IMR-90 (cell line): ENCODE data around the gene CBY1. TPM values are rescaled to one million over a fixed set of nuclear protein-coding genes. Genes with fewer than 3 reads are reported as not detected.

Experiments
- ATAC-seq: fragments of 200-7000 bp; cut with Tn5 transposase; 2 replicates; pipeline ENCODE4 v1.9.1; 2020; ENCODE audit warnings: low read depth, mild to moderate bottlenecking, moderate library complexity
- BruUV-seq: library from RNA; stranded (reverse); fragments of 400-500 nt; replicated peaks from 2 replicates; lab custom pipeline; 2021; lab: Mats Ljungman, UMichigan
- CTCF ChIA-PET: fragments of 300-600 bp; formaldehyde crosslinking; extraction: SDS; loops from one replicate; lab custom pipeline; 2021; ENCODE audit warnings: antibody characterized with exemption; lab: Yijun Ruan, JAX
- POLR2A ChIA-PET: fragments of 300-600 bp; sonication (Branson Sonifier 250); formaldehyde crosslinking; loops from one replicate; lab custom pipeline; 2022; ENCODE audit warnings: antibody characterized with exemption; ENCODE audit not compliant: unreplicated experiment; lab: Charles Lee
- DNase-seq: peaks from one replicate; pipeline ENCODE4 v3.0.0; 2013
- H2AFZ ChIP-seq: replicated peaks from 2 replicates; pipeline ENCODE3; 2013; ENCODE audit warnings: low read length, mild to moderate bottlenecking; ENCODE audit not compliant: poor library complexity
- H2AK5ac ChIP-seq: 2 replicates; pipeline ENCODE4 v1.6.1; 2013; ENCODE audit warnings: low read depth, low read length, inconsistent platforms
- H2AK9ac ChIP-seq: replicated peaks from 2 replicates; pipeline ENCODE3; 2013; ENCODE audit warnings: mild to moderate bottlenecking, low read depth, low read length, moderate library complexity; ENCODE audit not compliant: poor library complexity
- H2BK120ac ChIP-seq: 2 replicates; pipeline ENCODE4 v1.6.1; 2013; ENCODE audit warnings: low read depth, low read length, inconsistent platforms
- H2BK15ac ChIP-seq: 3 replicates; pipeline ENCODE4 v1.6.1; 2013; ENCODE audit warnings: low read depth, low read length, inconsistent platforms
- H2BK20ac ChIP-seq: 2 replicates; pipeline ENCODE4 v1.6.1; 2013; ENCODE audit warnings: low read depth, mild to moderate bottlenecking, inconsistent platforms, low read length, moderate library complexity
- H2BK5ac ChIP-seq: 2 replicates; pipeline ENCODE4 v1.6.1; 2013; ENCODE audit warnings: mild to moderate bottlenecking, low read depth, low read length, inconsistent platforms; ENCODE audit not compliant: poor library complexity, severe bottlenecking
- H3K14ac ChIP-seq: replicated peaks from 2 replicates; pipeline ENCODE4 v1.6.1; 2013; ENCODE audit warnings: low read depth, low read length, inconsistent platforms
- H3K18ac ChIP-seq: 2 replicates; pipeline ENCODE4 v1.6.1; 2013; ENCODE audit warnings: low read depth, low read length, control low read depth
- H3K23ac ChIP-seq: 2 replicates; pipeline ENCODE4 v1.6.1; 2013; ENCODE audit warnings: low read depth, low read length, inconsistent platforms
- H3K27ac ChIP-seq: 2 replicates; pipeline ENCODE4 v1.5.1; 2013; ENCODE audit warnings: mild to moderate bottlenecking, control low read depth, low read length; ENCODE audit not compliant: insufficient read depth
- H3K27me3 ChIP-seq: 2 replicates; pipeline ENCODE4 v1.6.1; 2013; ENCODE audit warnings: low read length; ENCODE audit not compliant: control insufficient read depth, insufficient read depth
- H3K36me3 ChIP-seq: 2 replicates; pipeline ENCODE4 v1.6.1; 2013; ENCODE audit warnings: low read length, mixed read lengths; ENCODE audit not compliant: control insufficient read depth, insufficient read depth
- H3K4ac ChIP-seq: 2 replicates; pipeline ENCODE4 v1.6.1; 2013; ENCODE audit warnings: low read depth, low read length, inconsistent platforms
- H3K4me1 ChIP-seq: 2 replicates; pipeline ENCODE4 v1.6.1; 2013; ENCODE audit warnings: low read length, mixed read lengths; ENCODE audit not compliant: control insufficient read depth, insufficient read depth
- H3K4me2 ChIP-seq: 2 replicates; pipeline ENCODE4 v1.6.1; 2013; ENCODE audit warnings: low read depth, mild to moderate bottlenecking, control low read depth, low read length, moderate library complexity
- H3K4me3 ChIP-seq: 2 replicates; pipeline ENCODE4 v1.5.1; 2013; ENCODE audit warnings: low read depth, mild to moderate bottlenecking, control low read depth, low read length, moderate library complexity; ENCODE audit not compliant: insufficient read depth
- H3K56ac ChIP-seq: 2 replicates; pipeline ENCODE4 v1.6.1; 2013; ENCODE audit warnings: low read length, inconsistent platforms; ENCODE audit not compliant: insufficient read depth; ENCODE audit errors: extremely low read depth
- H3K79me1 ChIP-seq, 2 experiments: 2 replicates each; pipeline ENCODE4 v1.6.1; 2013; ENCODE audit warnings: low read length in 2 of 2, inconsistent platforms in 1 of 2, low read depth in 1 of 2
- H3K9ac ChIP-seq: 2 replicates; pipeline ENCODE4 v1.6.1; 2013; ENCODE audit warnings: low read depth, low read length, control low read depth
- H3K9me1 ChIP-seq: 2 replicates; pipeline ENCODE4 v1.6.1; 2013; ENCODE audit warnings: low read length, inconsistent platforms; ENCODE audit not compliant: insufficient read depth
- H3K9me3 ChIP-seq: 2 replicates; pipeline ENCODE4 v1.6.1; 2013; ENCODE audit warnings: low read length; ENCODE audit not compliant: control insufficient read depth, insufficient read depth
- H4K20me1 ChIP-seq: 2 replicates; pipeline ENCODE4 v1.6.1; 2013; ENCODE audit warnings: low read length, inconsistent platforms; ENCODE audit not compliant: insufficient read depth
- H4K5ac ChIP-seq: 2 replicates; pipeline ENCODE4 v1.6.1; 2013; ENCODE audit warnings: mild to moderate bottlenecking, low read depth, low read length, control low read depth
- H4K8ac ChIP-seq, 2 experiments: 2 replicates each; pipeline ENCODE4 v1.6.1; 2013; ENCODE audit warnings: low read depth in 2 of 2, low read length in 2 of 2, control low read depth in 1 of 2, inconsistent platforms in 1 of 2
- H4K91ac ChIP-seq: 2 replicates; pipeline ENCODE4 v1.6.1; 2013; ENCODE audit warnings: low read depth, low read length, inconsistent platforms; ENCODE audit not compliant: insufficient read depth
- BHLHE40 ChIP-seq: fragments of 150-350 bp; IDR thresholded peaks from 2 replicates; pipeline ENCODE4 v1.6.1; 2016; ENCODE audit warnings: mild to moderate bottlenecking, low read depth, low read length
- CEBPB ChIP-seq: IDR thresholded peaks from 2 replicates; pipeline ENCODE4 v1.6.1; 2012; ENCODE audit warnings: low read depth, low read length, improper control_type of control experiment
- ELK1 ChIP-seq: fragments of 150-350 bp; IDR thresholded peaks from 2 replicates; pipeline ENCODE4 v1.6.1; 2016; ENCODE audit warnings: low read depth, mild to moderate bottlenecking, low read length, moderate library complexity, borderline replicate concordance
- FOS ChIP-seq: fragments of 150-350 bp; IDR thresholded peaks from 2 replicates; pipeline ENCODE4 v1.6.1; 2016; ENCODE audit warnings: low read depth, low read length
- MAFK ChIP-seq: IDR thresholded peaks from 2 replicates; pipeline ENCODE4 v1.6.1; 2012; ENCODE audit warnings: low read depth, low read length, improper control_type of control experiment
- MAZ ChIP-seq: IDR thresholded peaks from 2 replicates; pipeline ENCODE4 v1.6.1; 2012; ENCODE audit warnings: low read depth, mild to moderate bottlenecking, low read length, improper control_type of control experiment, moderate library complexity, borderline replicate concordance
- MXI1 ChIP-seq: IDR thresholded peaks from 2 replicates; pipeline ENCODE4 v1.6.1; 2012; ENCODE audit warnings: low read depth, mild to moderate bottlenecking, low read length, moderate library complexity, borderline replicate concordance
- NFE2L2 ChIP-seq: fragments of 150-350 bp; IDR thresholded peaks from 2 replicates; pipeline ENCODE4 v1.6.1; 2016; ENCODE audit warnings: low read depth, mild to moderate bottlenecking, low read length
- POLR2A ChIP-seq: IDR thresholded peaks from 2 replicates; pipeline ENCODE4 v1.6.1; 2012; ENCODE audit warnings: mild to moderate bottlenecking, low read depth, low read length
- RCOR1 ChIP-seq: IDR thresholded peaks from 2 replicates; pipeline ENCODE4 v1.6.1; 2012; ENCODE audit warnings: mild to moderate bottlenecking, low read length, improper control_type of control experiment; ENCODE audit not compliant: insufficient replicate concordance
- RFX5 ChIP-seq: IDR thresholded peaks from 2 replicates; pipeline ENCODE4 v1.8.0; 2012; ENCODE audit warnings: low read depth, mild to moderate bottlenecking, low read length, moderate library complexity
- WGBS, 2 experiments: methylation state at CpG; one replicate each; pipeline versions ENCODE4 v1.1.5 to v1.1.7; 2013; ENCODE audit warnings: missing lambda C conversion rate in 2 of 2; ENCODE audit not compliant: insufficient read length in 1 of 2; ENCODE audit errors: extremely low coverage in 2 of 2; 5-methylcytosine and 5-hydroxymethylcytosine counted together
- dilution Hi-C: fragments of 300-500 bp; cut with HindIII; formaldehyde crosslinking; loops from one replicate; pipeline ENCODE4 v1.14.3; 2018; ENCODE audit warnings: low sequenced_read_pairs; ENCODE audit not compliant: unreplicated experiment
- in situ Hi-C: fragments of 300-500 bp; cut with MboI; formaldehyde crosslinking; loops from 3 replicates; pipeline ENCODE4 v1.14.3; 2019; ENCODE audit warnings: low sequenced_read_pairs, inconsistent platforms, mixed read lengths
- intact Hi-C: fragments of 100-400 bp; cut with micrococcal nuclease; formaldehyde crosslinking; loops from 2 replicates; pipeline ENCODE4 v1.10.0; 2022
- polyA plus RNA-seq, 3 experiments: library from polyadenylated mRNA; depleted of rRNA; stranded (reverse); fragments of >200 nt; gene quantifications; 2 replicates each; pipeline ENCODE4 v1.2.3, GENCODE V29; 2012; ENCODE audit warnings: low replicate concordance in 1 of 3
- total RNA-seq: library from RNA; depleted of rRNA; stranded (reverse); fragments of >200 nt; gene quantifications from 2 replicates; pipeline ENCODE4 v1.2.3, GENCODE V29; 2012

The CBY1 gene
- total and polyA plus RNA-seq, 2 of the 4 experiments (the other 2 are of a cell fraction): 13.8 to 30.0 TPM

- POLR2A ChIA-PET: interaction anchor here (0.6 kb wide), 1 partner anchor 210 kb away, joined by 3 read pairs; no protein-coding TSS in a partner anchor
- no peak overlapping the region for H3K23ac ChIP-seq
- CTCF ChIA-PET: no interaction called here
- BruUV-seq: no TSS peak
- H2BK5ac ChIP-seq: no peak overlapping the region
- WGBS, 2 experiments: 92% methylated on average over 2 of the region's 2 CpGs; no CpG with 5 or more reads in 1 of the 2 experiments
- H3K79me1 ChIP-seq: no peaks in the 10 kb centered on the region
- H3K4me2 ChIP-seq: no peak overlapping the region
- no peak overlapping the region for H4K91ac ChIP-seq
- H3K9me1 ChIP-seq: 0 out of 2 replicates have a peak, but pooled peaks cover 3% of the 10 kb centered on the region
- no peak overlapping the region for H2BK15ac ChIP-seq
- no peak overlapping the region for H4K5ac ChIP-seq
- dilution Hi-C loops (no loop called here), in situ Hi-C loops (no loop called here), intact Hi-C loops (no loop called here)
- no peaks in the 10 kb centered on the region for H4K20me1 ChIP-seq
- no peak overlapping the region for H2AK5ac ChIP-seq
- ATAC-seq (no peak), DNase-seq (no peak)
- H2BK20ac ChIP-seq: no peak overlapping the region
- no peak overlapping the region for H3K4ac ChIP-seq
- H2AK9ac ChIP-seq: no peak overlapping the region
- peaks cover 2% of the 10 kb centered on the region; the same call in 1 of the 2 replicates for H3K4me1 ChIP-seq
- no peak overlapping the region for H3K14ac ChIP-seq
- TF ChIP-seq RFX5 (no peak), POLR2A (no peak), CEBPB (no peak), RCOR1 (no peak), FOS (no peak), BHLHE40 (no peak), MXI1 (no peak), ELK1 (no peak), MAFK (no peak), NFE2L2 (no peak), MAZ (no peak)
- no peak overlapping the region for H4K8ac ChIP-seq
- H3K36me3 ChIP-seq: no peaks in the 10 kb centered on the region; the same call in 1 of the 2 replicates
- H3K9me3 ChIP-seq: 0 out of 2 replicates have a peak, but pooled peaks cover 2% of the 10 kb centered on the region
- H3K18ac ChIP-seq: no peak overlapping the region
- no peaks in the 10 kb centered on the region for H3K27me3 ChIP-seq
- no peak overlapping the region for H2AFZ ChIP-seq
- H3K56ac ChIP-seq: no peak overlapping the region
- H3K9ac ChIP-seq: no peak overlapping the region
- no peak overlapping the region for H2BK120ac ChIP-seq
- H3K27ac ChIP-seq: no peak overlapping the region
- no peak overlapping the region for H3K4me3 ChIP-seq
Observed at GRCh38 chr22:38618682-38619081, 37.8 kb upstream of the CBY1 start.
